Mammary epithelial cell (primary cell): Measurements from ENCODE around the gene TAC4.

Source experiments
- EZH2 ChIP-seq: IDR thresholded peaks from 2 replicates; pipeline ENCODE4 v1.6.1; 2012; ENCODE audit warnings: low read length, inconsistent platforms, borderline replicate concordance
- TF ChIP-seq, protein P1 (sequence below), 2 donors: IDR thresholded peaks in 1 of 2; conservative IDR thresholded peaks in 1 of 2; 2 replicates each; pipeline ENCODE4 v1.5.1; 2011 to 2012; ENCODE audit warnings: inconsistent platforms in 2 of 2, low read length in 2 of 2, mild to moderate bottlenecking in 2 of 2, control low read depth in 1 of 2, low read depth in 1 of 2; ENCODE audit not compliant: insufficient read depth in 1 of 2; ENCODE audit errors: extremely low read depth in 1 of 2

DNA sequence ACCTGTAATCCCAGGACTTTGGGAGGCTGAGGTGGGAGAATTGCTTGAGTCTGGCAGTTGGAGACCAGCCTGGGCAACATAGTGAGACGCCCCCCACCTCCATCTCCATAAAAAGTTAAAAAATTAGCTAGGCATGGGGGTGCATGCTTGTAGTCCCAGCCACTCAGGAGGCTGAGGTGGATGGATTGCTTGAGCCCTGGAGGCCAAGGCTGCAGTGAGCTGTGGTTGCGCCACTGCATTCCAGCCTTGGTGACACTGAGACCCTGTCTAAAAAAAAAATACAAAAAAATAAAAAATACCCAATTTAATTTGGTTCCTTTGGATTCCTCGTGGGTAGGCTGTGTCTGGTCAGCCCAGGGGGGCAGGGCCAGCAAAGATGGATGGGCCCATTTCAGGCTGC lies 26.1 kb upstream of the TAC4 start:
- TF ChIP-seq, protein P1, sequence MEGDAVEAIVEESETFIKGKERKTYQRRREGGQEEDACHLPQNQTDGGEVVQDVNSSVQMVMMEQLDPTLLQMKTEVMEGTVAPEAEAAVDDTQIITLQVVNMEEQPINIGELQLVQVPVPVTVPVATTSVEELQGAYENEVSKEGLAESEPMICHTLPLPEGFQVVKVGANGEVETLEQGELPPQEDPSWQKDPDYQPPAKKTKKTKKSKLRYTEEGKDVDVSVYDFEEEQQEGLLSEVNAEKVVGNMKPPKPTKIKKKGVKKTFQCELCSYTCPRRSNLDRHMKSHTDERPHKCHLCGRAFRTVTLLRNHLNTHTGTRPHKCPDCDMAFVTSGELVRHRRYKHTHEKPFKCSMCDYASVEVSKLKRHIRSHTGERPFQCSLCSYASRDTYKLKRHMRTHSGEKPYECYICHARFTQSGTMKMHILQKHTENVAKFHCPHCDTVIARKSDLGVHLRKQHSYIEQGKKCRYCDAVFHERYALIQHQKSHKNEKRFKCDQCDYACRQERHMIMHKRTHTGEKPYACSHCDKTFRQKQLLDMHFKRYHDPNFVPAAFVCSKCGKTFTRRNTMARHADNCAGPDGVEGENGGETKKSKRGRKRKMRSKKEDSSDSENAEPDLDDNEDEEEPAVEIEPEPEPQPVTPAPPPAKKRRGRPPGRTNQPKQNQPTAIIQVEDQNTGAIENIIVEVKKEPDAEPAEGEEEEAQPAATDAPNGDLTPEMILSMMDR (conservative IDR thresholded peaks at IDR 0.05 in 1 of 2, IDR thresholded peaks at IDR 0.05 in 1 of 2; ENCODE audit: extremely low read depth in 1 of 2, insufficient read depth in 1 of 2, low read depth in 1 of 2, low read length in 2 of 2), result no peak
- no peak for TF ChIP-seq EZH2
